B cell (primary cell): ENCODE data around the gene ABCC1. TPM values are rescaled to one million over a fixed set of nuclear protein-coding genes. Genes with fewer than 3 reads are reported as not detected.

Experiments
- ATAC-seq: fragments of 200-7000 bp; cut with Tn5 transposase; one replicate; pipeline ENCODE4 v1.10.0; 2021; ENCODE audit warnings: low read depth, mild to moderate bottlenecking, moderate number of reproducible peaks, moderate library complexity
- CTCF ChIA-PET: fragments of 350-600 bp; sonication (Branson Sonifier 250); formaldehyde crosslinking; loops from one replicate; lab custom pipeline; 2021; ENCODE audit warnings: antibody characterized with exemption, inconsistent platforms; lab: Charles Lee
- POLR2A ChIA-PET: fragments of 350-600 bp; sonication (Branson Sonifier 250); formaldehyde crosslinking; loops from one replicate; lab custom pipeline; 2021; ENCODE audit warnings: antibody characterized with exemption; lab: Charles Lee
- DNase-seq: peaks from one replicate; pipeline ENCODE4 v3.0.0; 2013
- H2AFZ ChIP-seq: 2 replicates; pipeline ENCODE4 v1.6.1; 2012; ENCODE audit warnings: mild to moderate bottlenecking, low read depth, low read length; ENCODE audit not compliant: insufficient read depth, poor library complexity, severe bottlenecking
- H3K27ac ChIP-seq, 2 donors: 1 replicate in 1 of 2; 2 replicates in 1 of 2; pipeline ENCODE4 v1.5.1; 2012 to 2013; ENCODE audit warnings: low read length in 2 of 2, mild to moderate bottlenecking in 2 of 2, moderate library complexity in 1 of 2
- H3K27me3 ChIP-seq, 4 experiments: fragments of 200-600 bp in 1 of 4; sonication (generic) in 1 of 4; replicated peaks in 1 of 4; 1 replicate in 2 of 4; 2 replicates in 2 of 4; pipeline versions ENCODE4 v1.6.1 to v1.7.0; 2013 to 2016; ENCODE audit warnings: low read length in 3 of 4, mild to moderate bottlenecking in 2 of 4, mixed read lengths in 1 of 4, moderate library complexity in 1 of 4; ENCODE audit not compliant: insufficient read depth in 4 of 4, control insufficient read depth in 3 of 4; ENCODE audit errors: control extremely low read depth in 1 of 4
- H3K36me3 ChIP-seq, 2 experiments: replicated peaks in 1 of 2; 1 replicate in 1 of 2; 2 replicates in 1 of 2; pipeline versions ENCODE4 v1.6.1 to v1.7.1; 2013; ENCODE audit warnings: low read length in 1 of 2; ENCODE audit not compliant: insufficient read depth in 2 of 2, control insufficient read depth in 1 of 2; ENCODE audit errors: control extremely low read depth in 1 of 2, extremely low read depth in 1 of 2
- H3K4me1 ChIP-seq, 2 donors: fragments of 200-600 bp in 1 of 2; sonication (generic) in 1 of 2; 1 replicate in 1 of 2; 2 replicates in 1 of 2; pipeline versions ENCODE4 v1.5.1 to v1.6.1; 2013 to 2017; ENCODE audit warnings: low read length in 2 of 2; ENCODE audit not compliant: control insufficient read depth in 2 of 2, insufficient read depth in 2 of 2
- H3K4me2 ChIP-seq: replicated peaks from 2 replicates; pipeline ENCODE3; 2012; ENCODE audit warnings: mild to moderate bottlenecking, low read depth, low read length; ENCODE audit not compliant: poor library complexity, severe bottlenecking
- H3K4me3 ChIP-seq, 5 experiments: fragments of 200-600 bp in 1 of 5; sonication (generic) in 1 of 5; 1 replicate in 3 of 5; 2 replicates in 2 of 5; pipeline versions ENCODE4 v1.5.1 to v1.7.0; 2011 to 2016; ENCODE audit warnings: low read length in 4 of 5, mild to moderate bottlenecking in 4 of 5, low read depth in 2 of 5, control low read depth in 1 of 5, moderate library complexity in 1 of 5; ENCODE audit not compliant: insufficient read depth in 1 of 5; ENCODE audit errors: control extremely low read depth in 1 of 5, extremely low read depth in 1 of 5
- H3K79me2 ChIP-seq: fragments of 200-600 bp; sonication (generic); one replicate; pipeline ENCODE4 v1.6.0; 2016; ENCODE audit warnings: low read length; ENCODE audit not compliant: control insufficient read depth, insufficient read depth
- H3K9ac ChIP-seq: fragments of 200-600 bp; sonication (generic); 2 replicates; pipeline ENCODE4 v1.6.1; 2017; ENCODE audit warnings: mild to moderate bottlenecking, low read length, moderate library complexity
- H3K9me3 ChIP-seq, 3 donors: one replicate each; pipeline versions ENCODE4 v1.6.1 to v1.7.1; 2013; ENCODE audit warnings: low read length in 2 of 3; ENCODE audit not compliant: control insufficient read depth in 2 of 3, insufficient read depth in 1 of 3; ENCODE audit errors: control extremely low read depth in 1 of 3
- H4K20me1 ChIP-seq: 2 replicates; pipeline ENCODE4 v1.6.0; 2012; ENCODE audit warnings: mild to moderate bottlenecking, low read length; ENCODE audit not compliant: insufficient read depth, control insufficient read depth, poor library complexity, severe bottlenecking
- H3K27ac Mint-ChIP-seq: one replicate; pipeline ENCODE4 v1.8.0; 2021; ENCODE audit warnings: mixed read lengths
- H3K27me3 Mint-ChIP-seq: one replicate; pipeline ENCODE4 v1.8.0; 2021; ENCODE audit warnings: mixed read lengths
- H3K4me1 Mint-ChIP-seq: one replicate; pipeline ENCODE4 v1.8.0; 2021; ENCODE audit warnings: mixed read lengths
- H3K4me3 Mint-ChIP-seq: one replicate; pipeline ENCODE4 v1.8.0; 2021; ENCODE audit warnings: mixed read lengths
- H3K9me3 Mint-ChIP-seq: one replicate; pipeline ENCODE4 v1.8.0; 2022; ENCODE audit warnings: mixed read lengths; ENCODE audit not compliant: insufficient read depth
- CTCF ChIP-seq: fragments of 200-600 bp; IDR thresholded peaks from one replicate; pipeline ENCODE4 v1.8.0; 2022; ENCODE audit warnings: antibody characterized with exemption, mild to moderate bottlenecking
- EZH2 ChIP-seq: IDR thresholded peaks from 2 replicates; pipeline ENCODE4 v1.6.1; 2012; ENCODE audit warnings: borderline replicate concordance, low read depth, mild to moderate bottlenecking, moderate library complexity, low read length; ENCODE audit not compliant: insufficient read depth, poor library complexity, severe bottlenecking
- WGBS: methylation state at CpG from one replicate; pipeline ENCODE4 v1.1.5; 2013; ENCODE audit warnings: missing lambda C conversion rate; ENCODE audit not compliant: insufficient coverage; 5-methylcytosine and 5-hydroxymethylcytosine counted together
- intact Hi-C: fragments of 100-400 bp; cut with micrococcal nuclease; formaldehyde crosslinking; loops from one replicate; pipeline ENCODE4 v1.10.0; 2022
- polyA plus RNA-seq: library from polyadenylated mRNA; depleted of rRNA; stranded (reverse); fragments of >200 nt; gene quantifications from 2 replicates; pipeline ENCODE4 v1.2.3, GENCODE V29; 2012
- total RNA-seq, 2 donors: library from RNA; stranded (reverse); fragments of 120-200 nt in 1 of 2; gene quantifications; 1 replicate in 1 of 2; 2 replicates in 1 of 2; pipeline versions ENCODE4 v1.2.3 to v1.2.4, GENCODE V29; 2013 to 2022

ABCC1 gene
- total and polyA plus RNA-seq, 2 donors (not counting 1 experiment from before 2014, with no cell fraction given) = 21.8 to 73.0 TPM

GRCh38 chr16:15946257-15947044, 3.0 kb upstream of the ABCC1 start:
- H3K4me2 ChIP-seq = no peak overlapping the region
- intact Hi-C loops = no loop called here
- POLR2A ChIA-PET = no interaction called here
- Mint-ChIP-seq H3K27me3 (no peaks in the 10 kb centered on the region), H3K4me1 (peaks cover 36% of the 10 kb centered on the region), H3K27ac (no peak overlapping the region), H3K9me3 (no peaks in the 10 kb centered on the region), H3K4me3 (no peak overlapping the region)
- no peaks in the 10 kb centered on the region for H3K27me3 ChIP-seq
- TF ChIP-seq EZH2 = no peak
- H3K4me3 ChIP-seq = no peak overlapping the region
- CTCF ChIA-PET = no interaction called here
- peaks cover 3% of the 10 kb centered on the region for H4K20me1 ChIP-seq
- WGBS = 100% methylated on average over 4 of the region's 10 CpGs
- DNase-seq (no peak), ATAC-seq (no peak)
- H2AFZ ChIP-seq = no peak overlapping the region
- H3K9me3 ChIP-seq = no peaks in the 10 kb centered on the region
- no peaks in the 10 kb centered on the region for H3K36me3 ChIP-seq
- no peak overlapping the region for H3K27ac ChIP-seq
- peaks cover 28% of the 10 kb centered on the region for H3K79me2 ChIP-seq
- peaks cover 31 to 48% of the 10 kb centered on the region in 2 donors for H3K4me1 ChIP-seq
- H3K9ac ChIP-seq = no peak overlapping the region

- ChIA-PET CTCF (interaction anchor here (0.7 to 1.5 kb wide), 4 partner anchors 15 to 180 kb away, joined by 3 to 7 read pairs (median 3); partner anchors contain the start of gene CEP20), POLR2A (interaction anchor here (0.5 to 1.6 kb wide), 3 partner anchors 9 to 60 kb away, joined by 3 to 6 read pairs (median 3); partner anchors contain the start of gene CEP20)
- Mint-ChIP-seq H3K27ac (no peak overlapping the region), H3K4me1 (peaks cover 37% of the 10 kb centered on the region), H3K9me3 (no peaks in the 10 kb centered on the region), H3K27me3 (no peaks in the 10 kb centered on the region), H3K4me3 (peak overlapping the region; percentile 30)
- DNase-seq (no peak), ATAC-seq (no peak)
- no peak for TF ChIP-seq EZH2
- no peak for TF ChIP-seq CTCF
- no peak overlapping the region for H3K9ac ChIP-seq
- no CpG with 5 or more reads among the region's 4 CpGs for WGBS
- H3K27ac ChIP-seq = no peak overlapping the region
- H3K27me3 ChIP-seq = no peaks in the 10 kb centered on the region
- H3K4me1 ChIP-seq = peaks cover 24 to 41% of the 10 kb centered on the region in 2 donors
- H3K79me2 ChIP-seq = peaks cover 44% of the 10 kb centered on the region
- H3K9me3 ChIP-seq = no peaks in the 10 kb centered on the region
- no peaks in the 10 kb centered on the region for H3K36me3 ChIP-seq
- intact Hi-C loops = loop anchor here (2.0 kb wide), 1 partner anchor 179 kb away; no protein-coding TSS in a partner anchor
- H3K4me3 ChIP-seq = no peak overlapping the region
- H3K4me2 ChIP-seq = no peak overlapping the region
- H2AFZ ChIP-seq = no peak overlapping the region
- H4K20me1 ChIP-seq = peaks cover 12% of the 10 kb centered on the region
These were observed 1.4 kb upstream of the ABCC1 start for GRCh38 chr16:15947983-15948509.
